ENCODE measurements around the gene AMIGO3. TPM values are rescaled to one million over a fixed set of nuclear protein-coding genes. Genes with fewer than 3 reads are reported as not detected.

The AMIGO3 gene
- total RNA-seq, 3 donors from 2014 or later (not counting 1 experiment from before 2014, with no cell fraction given) = 1.3 to 1.9 TPM; not detected in 1

- intact Hi-C loops (cut with micrococcal nuclease) = loop anchor here (1.0 kb wide), 1 partner anchor 137 kb away; no protein-coding TSS in a partner anchor
Measured at GRCh38 chr3:49702672-49703071, 16.8 kb downstream of the AMIGO3 start.

GRCh38 chr3:49701388-49702077 lies 18.0 kb downstream of the AMIGO3 start:
- no peaks in the 10 kb centered on the region for H3K9me3 ChIP-seq (ENCODE audit: control insufficient read depth, insufficient read depth, low read length)
- no peak for TF ChIP-seq CTCF (IDR thresholded peaks at IDR 0.05)

More at GRCh38 chr3:49702672-49703071, 16.8 kb downstream of the AMIGO3 start:
- TF ChIP-seq CTCF (IDR thresholded peaks at IDR 0.05) = no peak
- Histone ChIP-seq H3K9me3 (ENCODE audit: control insufficient read depth, insufficient read depth, low read length) (no peaks in the 10 kb centered on the region), H3K4me3 (ENCODE audit: low read length) (no peak overlapping the region), H3K4me1 (ENCODE audit: control insufficient read depth, insufficient read depth, low read length) (no peaks in the 10 kb centered on the region), H3K27ac (ENCODE audit: low read length) (no peak overlapping the region), H3K27me3 (ENCODE audit: control insufficient read depth, insufficient read depth, low read length) (no peaks in the 10 kb centered on the region), H3K36me3 (ENCODE audit: control insufficient read depth, insufficient read depth, low read length) (peaks cover 44% of the 10 kb centered on the region)
- ATAC-seq (no peak), DNase-seq (no peak)
- H3K27me3 Mint-ChIP-seq (ENCODE audit: low read depth in 2 of 2) = no peaks in the 10 kb centered on the region
- peaks cover 0 to 7% of the 10 kb centered on the region in 2 donors for H3K4me1 Mint-ChIP-seq
- H3K4me3 Mint-ChIP-seq = no peak overlapping the region
- H3K27ac Mint-ChIP-seq = no peak overlapping the region
- WGBS (ENCODE audit: insufficient coverage) = 97% methylated on average over 11 of the region's 11 CpGs
- no peaks in the 10 kb centered on the region for H3K9me3 Mint-ChIP-seq
- no peaks in the 10 kb centered on the region for H3K36me3 Mint-ChIP-seq

DNA sequence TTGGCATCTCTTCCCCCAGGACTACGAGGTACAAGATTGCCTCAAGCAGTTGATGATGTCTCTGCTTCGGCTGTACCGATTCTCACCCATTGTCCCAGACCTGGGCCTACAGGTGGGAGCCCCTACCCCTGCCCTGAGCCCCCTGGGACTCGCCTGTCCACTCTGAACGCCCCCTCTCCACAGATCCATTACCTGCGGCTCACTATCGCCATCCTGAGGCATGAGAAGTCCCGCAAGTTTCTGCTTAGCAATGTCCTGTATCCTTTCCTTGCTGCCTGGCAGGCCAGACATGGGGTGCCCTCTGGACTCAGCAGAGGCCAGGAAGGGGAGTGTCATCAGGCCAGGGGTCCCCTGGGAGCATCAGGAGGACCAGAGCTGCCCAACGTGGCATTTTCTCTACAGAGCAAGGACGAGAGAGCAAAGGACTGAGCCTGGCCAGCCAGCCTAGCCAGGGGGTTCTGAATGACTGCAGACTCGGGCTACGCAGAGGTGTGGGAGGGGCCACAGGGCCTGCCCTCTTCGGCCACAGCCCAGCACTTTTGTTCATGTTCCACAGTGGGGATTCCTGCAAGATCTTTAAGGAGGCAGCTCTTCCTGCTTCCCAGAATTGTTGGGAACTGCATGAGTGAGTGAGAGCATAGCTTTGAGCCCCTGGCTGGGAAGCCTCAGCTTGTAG lies 18.9 kb downstream of the AMIGO3 start:
- H3K36me3 Mint-ChIP-seq = no peaks in the 10 kb centered on the region
- WGBS (ENCODE audit: insufficient coverage) = 90% methylated on average over 13 of the region's 13 CpGs

More at GRCh38 chr3:49701388-49702077, 18.0 kb downstream of the AMIGO3 start:
- peaks cover 49% of the 10 kb centered on the region for H3K36me3 ChIP-seq (ENCODE audit: control insufficient read depth, insufficient read depth, low read length)
- H3K4me1 ChIP-seq (ENCODE audit: control insufficient read depth, insufficient read depth, low read length) = no peaks in the 10 kb centered on the region
- Mint-ChIP-seq H3K9me3 (no peaks in the 10 kb centered on the region), H3K27ac (no peak overlapping the region), H3K4me3 (no peak overlapping the region), H3K4me1 (peaks cover 0 to 7% of the 10 kb centered on the region in 2 donors), H3K36me3 (no peaks in the 10 kb centered on the region), H3K27me3 (ENCODE audit: low read depth in 2 of 2) (no peaks in the 10 kb centered on the region)
- WGBS (ENCODE audit: insufficient coverage) = 93% methylated on average over 21 of the region's 21 CpGs
- no peak overlapping the region for H3K27ac ChIP-seq (ENCODE audit: low read length)
- DNase-seq = no peak
- H3K4me3 ChIP-seq (ENCODE audit: low read length) = no peak overlapping the region
- intact Hi-C loops (cut with micrococcal nuclease) = no loop called here
- H3K27me3 ChIP-seq (ENCODE audit: control insufficient read depth, insufficient read depth, low read length) = no peaks in the 10 kb centered on the region
- ATAC-seq = no peak

More for the DNA sequence above, 18.9 kb downstream of the AMIGO3 start:
- DNase-seq (no peak), ATAC-seq (no peak)
- no peaks in the 10 kb centered on the region for H3K9me3 Mint-ChIP-seq
- H3K27me3 ChIP-seq (ENCODE audit: control insufficient read depth, insufficient read depth, low read length) = no peaks in the 10 kb centered on the region
- H3K27ac ChIP-seq (ENCODE audit: low read length) = no peak overlapping the region
- H3K4me3 Mint-ChIP-seq = no peak overlapping the region
- no peak overlapping the region for H3K4me3 ChIP-seq (ENCODE audit: low read length)
- no peaks in the 10 kb centered on the region for H3K9me3 ChIP-seq (ENCODE audit: control insufficient read depth, insufficient read depth, low read length)
- intact Hi-C loops (cut with micrococcal nuclease) = no loop called here
- TF ChIP-seq CTCF (IDR thresholded peaks at IDR 0.05) = no peak
- H3K36me3 ChIP-seq (ENCODE audit: control insufficient read depth, insufficient read depth, low read length) = peaks cover 46% of the 10 kb centered on the region
- H3K27me3 Mint-ChIP-seq (ENCODE audit: low read depth in 2 of 2) = no peaks in the 10 kb centered on the region
- peaks cover 0 to 7% of the 10 kb centered on the region in 2 donors for H3K4me1 Mint-ChIP-seq
- no peaks in the 10 kb centered on the region for H3K4me1 ChIP-seq (ENCODE audit: control insufficient read depth, insufficient read depth, low read length)
- H3K27ac Mint-ChIP-seq = no peak overlapping the region
